ENCODE measurements around the gene AGAP3.
A peak's percentile ranks its signal among the peaks of the same experiment; 100 is the strongest.

The AGAP3 gene

GRCh38 chr7:151080067-151080521 is 6.2 kb upstream of the AGAP3 start:
- TF ChIP-seq, protein P1, sequence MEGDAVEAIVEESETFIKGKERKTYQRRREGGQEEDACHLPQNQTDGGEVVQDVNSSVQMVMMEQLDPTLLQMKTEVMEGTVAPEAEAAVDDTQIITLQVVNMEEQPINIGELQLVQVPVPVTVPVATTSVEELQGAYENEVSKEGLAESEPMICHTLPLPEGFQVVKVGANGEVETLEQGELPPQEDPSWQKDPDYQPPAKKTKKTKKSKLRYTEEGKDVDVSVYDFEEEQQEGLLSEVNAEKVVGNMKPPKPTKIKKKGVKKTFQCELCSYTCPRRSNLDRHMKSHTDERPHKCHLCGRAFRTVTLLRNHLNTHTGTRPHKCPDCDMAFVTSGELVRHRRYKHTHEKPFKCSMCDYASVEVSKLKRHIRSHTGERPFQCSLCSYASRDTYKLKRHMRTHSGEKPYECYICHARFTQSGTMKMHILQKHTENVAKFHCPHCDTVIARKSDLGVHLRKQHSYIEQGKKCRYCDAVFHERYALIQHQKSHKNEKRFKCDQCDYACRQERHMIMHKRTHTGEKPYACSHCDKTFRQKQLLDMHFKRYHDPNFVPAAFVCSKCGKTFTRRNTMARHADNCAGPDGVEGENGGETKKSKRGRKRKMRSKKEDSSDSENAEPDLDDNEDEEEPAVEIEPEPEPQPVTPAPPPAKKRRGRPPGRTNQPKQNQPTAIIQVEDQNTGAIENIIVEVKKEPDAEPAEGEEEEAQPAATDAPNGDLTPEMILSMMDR (conservative IDR thresholded peaks at IDR 0.05; ENCODE audit: control insufficient read depth, insufficient read depth, low read depth, low read length) = no peak

DNA sequence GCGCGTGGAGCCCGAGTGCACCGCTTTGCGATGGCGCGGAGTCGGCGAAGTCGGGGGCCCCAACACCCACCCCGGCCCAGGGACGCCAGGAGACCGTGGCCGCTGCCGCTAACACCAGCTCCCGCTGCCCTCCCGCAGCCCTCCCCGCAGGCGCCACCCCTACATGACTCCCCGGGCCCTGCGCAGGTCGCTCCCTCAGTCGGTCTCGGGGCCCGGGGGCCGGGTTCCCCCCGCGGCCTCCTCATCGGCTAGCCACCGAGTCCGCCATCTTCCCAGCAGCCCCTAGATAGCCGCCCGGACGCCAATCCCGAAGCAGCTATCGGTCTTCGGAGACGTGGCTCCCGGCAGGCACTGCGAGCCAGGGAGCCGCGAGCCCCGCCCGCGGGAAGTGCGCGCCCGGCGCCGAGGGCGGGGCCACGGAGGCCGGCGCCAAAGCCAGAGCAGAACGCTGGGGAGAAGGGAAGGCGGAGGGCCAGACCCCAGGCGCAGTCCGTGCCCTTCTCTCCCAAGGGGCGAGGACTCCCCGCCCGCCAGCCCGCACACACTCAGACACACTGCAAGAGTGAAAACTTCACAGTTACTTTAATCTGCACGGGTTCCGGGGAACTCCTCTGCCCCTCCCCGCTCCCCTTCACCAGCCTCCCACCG is 5.6 kb upstream of the AGAP3 start, which contains the start of gene FASTK:
Gene FASTK, minus strand, starts transcription at position 288 of the 648 bp plus-strand sequence. Its CDS starts 43 bp downstream, at position 245.
- peak; percentile 86 for DNase-seq (ENCODE audit: low read depth)
- TF ChIP-seq, protein P1 (conservative IDR thresholded peaks at IDR 0.05; ENCODE audit: control insufficient read depth, insufficient read depth, low read depth, low read length) = no peak
- H3K4me3 ChIP-seq (ENCODE audit: control insufficient read depth, low read depth, low read length) = peak within 1 kb of the TSS; percentile 79

More at GRCh38 chr7:151080067-151080521, 6.2 kb upstream of the AGAP3 start:
- peak overlapping the region; percentile 79 for H3K4me3 ChIP-seq (ENCODE audit: control insufficient read depth, low read depth, low read length)
- peak; percentile 43 for DNase-seq (ENCODE audit: low read depth)

- H3K4me3 ChIP-seq (ENCODE audit: control insufficient read depth, low read depth, low read length) = peak overlapping the region; percentile 73
Measured at GRCh38 chr7:151081170-151082101, 4.8 kb upstream of the AGAP3 start.

GRCh38 chr7:151082141-151083070 is 3.9 kb upstream of the AGAP3 start:
- TF ChIP-seq, protein P1 (conservative IDR thresholded peaks at IDR 0.05; ENCODE audit: control insufficient read depth, insufficient read depth, low read depth, low read length) = no peak
- DNase-seq (ENCODE audit: low read depth) = no peak
- H3K4me3 ChIP-seq (ENCODE audit: control insufficient read depth, low read depth, low read length) = peak overlapping the region; percentile 73

More at GRCh38 chr7:151081170-151082101, 4.8 kb upstream of the AGAP3 start:
- DNase-seq (ENCODE audit: low read depth) = no peak
- TF ChIP-seq, protein P1 (conservative IDR thresholded peaks at IDR 0.05; ENCODE audit: control insufficient read depth, insufficient read depth, low read depth, low read length) = no peak

DNA sequence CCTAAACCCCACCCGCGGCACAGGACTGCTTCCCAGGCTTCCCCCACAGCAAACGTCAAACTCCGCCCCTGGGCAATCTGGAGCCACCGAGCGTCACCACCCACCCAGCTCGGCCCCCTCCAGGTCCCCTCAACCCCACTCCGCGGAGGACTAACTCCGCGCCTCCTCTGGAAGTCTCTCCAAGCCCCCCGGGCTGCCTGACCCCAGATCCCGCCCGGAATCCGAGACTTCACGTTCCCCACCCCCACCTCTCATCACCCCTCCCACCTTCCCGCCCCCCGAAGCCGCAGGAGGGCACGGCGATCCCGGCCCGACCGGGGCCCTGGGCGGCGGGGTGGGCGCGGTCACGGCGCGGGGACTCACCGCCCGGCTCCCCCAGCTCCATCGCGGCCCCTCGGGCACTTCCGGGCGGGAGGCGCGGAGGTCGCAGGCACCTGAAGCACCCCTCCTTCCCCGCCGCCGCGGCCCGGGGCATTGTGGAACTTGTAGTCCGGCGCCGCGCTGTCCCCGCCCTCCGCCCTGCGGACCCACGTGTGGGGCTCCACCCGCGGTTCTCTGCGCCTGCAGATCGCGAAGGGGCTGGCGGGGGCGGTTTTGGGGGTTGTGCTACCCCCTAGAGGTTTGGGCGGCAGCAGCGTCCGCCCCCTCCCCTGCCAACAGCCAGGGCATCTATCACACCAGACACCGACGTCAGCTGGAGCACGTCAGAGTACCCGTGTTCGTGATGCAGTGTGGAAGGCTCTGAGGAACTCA is 3.0 kb upstream of the AGAP3 start, which contains the start of gene TMUB1:
Gene TMUB1, minus strand, starts transcription at position 423 of the 753 bp plus-strand sequence. CDS start 930 bp downstream, outside the sequence.
- TF ChIP-seq, protein P1 (conservative IDR thresholded peaks at IDR 0.05; ENCODE audit: control insufficient read depth, insufficient read depth, low read depth, low read length) = no peak
- peak within 1 kb of the TSS; percentile 73 for H3K4me3 ChIP-seq (ENCODE audit: control insufficient read depth, low read depth, low read length)
- DNase-seq (ENCODE audit: low read depth) = peak; percentile 43
